Stimulated activated CD4-positive, alpha-beta T cell treated with anti-CD3 and anti-CD28 coated beads, Interleukin-12 subunit alpha, Interleukin-12 subunit beta, amount 100 ng/mL, for 24 hours (primary cell): Measurements from ENCODE around the gene SEC61A1.

Source experiments
- DNase-seq, 2 experiments: peaks; one replicate each; pipeline ENCODE4 v3.0.0-alpha.2; 2020; ENCODE audit warnings: low read depth in 2 of 2

The SEC61A1 gene

GRCh38 chr3:128077665-128078064, 25.4 kb downstream of the SEC61A1 start:
- no peak for DNase-seq

- no peak for DNase-seq
These were observed 26.1 kb downstream of the SEC61A1 start for GRCh38 chr3:128078322-128078721.

- DNase-seq = no peak
These were observed 26.6 kb downstream of the SEC61A1 start for GRCh38 chr3:128078875-128079274.

GRCh38 chr3:128079823-128080222, 27.6 kb downstream of the SEC61A1 start:
- no peak for DNase-seq

- no peak for DNase-seq
These were observed 28.3 kb downstream of the SEC61A1 start for GRCh38 chr3:128080323-128081080.

GRCh38 chr3:128081226-128081625, 29.0 kb downstream of the SEC61A1 start:
- DNase-seq = no peak

- DNase-seq = no peak
These were observed 29.6 kb downstream of the SEC61A1 start for GRCh38 chr3:128081846-128082245.

GRCh38 chr3:128082546-128082945, 30.3 kb downstream of the SEC61A1 start:
- no peak for DNase-seq

- DNase-seq = no peak
These were observed 31.2 kb downstream of the SEC61A1 start for GRCh38 chr3:128083396-128083795.

- DNase-seq = no peak
These were observed 31.9 kb downstream of the SEC61A1 start for GRCh38 chr3:128083980-128084674.

- no peak for DNase-seq
These were observed 32.4 kb downstream of the SEC61A1 start for GRCh38 chr3:128084675-128085021.

GRCh38 chr3:128089135-128089534, 36.9 kb downstream of the SEC61A1 start:
- no peak for DNase-seq

- no peak for DNase-seq
These were observed 39.3 kb downstream of the SEC61A1 start for GRCh38 chr3:128091586-128091985.

GRCh38 chr3:128094295-128095151, 42.3 kb downstream of the SEC61A1 start:
- no peak for DNase-seq

GRCh38 chr3:128095222-128095703, 43.0 kb downstream of the SEC61A1 start:
- DNase-seq = peak; percentile 55 to 72

GRCh38 chr3:128098234-128098633, 46.0 kb downstream of the SEC61A1 start:
- no peak for DNase-seq

GRCh38 chr3:128100161-128100560, 47.9 kb downstream of the SEC61A1 start:
- DNase-seq = no peak

- DNase-seq = no peak
These were observed 48.4 kb downstream of the SEC61A1 start for GRCh38 chr3:128100638-128101037.

GRCh38 chr3:128103136-128103676, 51.0 kb downstream of the SEC61A1 start:
- no peak for DNase-seq

GRCh38 chr3:128107834-128108233, 55.6 kb downstream of the SEC61A1 start:
- no peak for DNase-seq

GRCh38 chr3:128111147-128111546, 58.9 kb downstream of the SEC61A1 start:
- DNase-seq = no peak

GRCh38 chr3:128112357-128112968, 60.2 kb downstream of the SEC61A1 start:
- no peak for DNase-seq
